HCT116 (cell line): ENCODE results near the gene TCHP. TPM values are rescaled to one million over a fixed set of nuclear protein-coding genes. Genes with fewer than 3 reads are reported as not detected.
"Not testable (repeated sequence)": the region's sequence is repeated elsewhere in the genome, so short reads cannot be mapped to it uniquely, and the experiment has no call there.

Experiments
- ATAC-seq: fragments of 200-7000 bp; cut with Tn5 transposase; 2 replicates; pipeline ENCODE4 v1.9.1; 2020; ENCODE audit warnings: mild to moderate bottlenecking, moderate library complexity
- BruUV-seq: library from RNA; stranded (reverse); fragments of 400-500 nt; replicated peaks from 2 replicates; lab custom pipeline; 2021; lab: Mats Ljungman, UMichigan
- CTCF ChIA-PET: fragments of 300-600 bp; sonication (Branson Sonifier 250); formaldehyde crosslinking; loops from one replicate; lab custom pipeline; 2021; ENCODE audit warnings: antibody characterized with exemption; lab: Charles Lee
- POLR2A ChIA-PET: fragments of 300-600, 350-600 bp; sonication (Branson Sonifier 250); formaldehyde crosslinking; loops from one replicate; lab custom pipeline; 2021; ENCODE audit warnings: antibody characterized with exemption; lab: Charles Lee
- RAD21 ChIA-PET, 2 experiments: fragments of 300-600 bp; sonication (Branson Sonifier 250); formaldehyde crosslinking; loops; one replicate each; lab custom pipeline; 2023; ENCODE audit warnings: low total read pairs in 2 of 2; ENCODE audit not compliant: uncharacterized antibody in 2 of 2, unreplicated experiment in 2 of 2, low non-redundant PET in 1 of 2; lab: Charles Lee
- DNase-seq: peaks from one replicate; pipeline ENCODE4 v3.0.0-alpha.2; 2010; ENCODE audit warnings: low read depth, low spot score
- H2AFZ ChIP-seq: fragments of 200-600 bp; shearing (Covaris generic), sonication (generic); 2 replicates; pipeline ENCODE4 v1.6.1; 2017; ENCODE audit warnings: low read depth, mixed run types, mixed read lengths, antibody characterized with exemption, low read length; ENCODE audit not compliant: poor library complexity, severe bottlenecking
- H3K27ac ChIP-seq: 2 replicates; pipeline ENCODE4 v1.5.1; 2012; ENCODE audit warnings: low read depth, low read length
- H3K27me3 ChIP-seq: fragments of 200-600 bp; sonication (generic); 2 replicates; pipeline ENCODE4 v1.6.1; 2016; ENCODE audit warnings: mixed run types, low read length, mixed read lengths; ENCODE audit not compliant: insufficient read depth
- H3K36me3 ChIP-seq, 2 experiments: fragments of 200-500 bp in 1 of 2; fragments of 200-600 bp in 1 of 2; sonication (Bioruptor generic) in 1 of 2; sonication (generic) in 1 of 2; 2 replicates each; pipeline versions ENCODE4 v1.5.1 to v1.6.1; 2014 to 2016; ENCODE audit warnings: low read length in 2 of 2, inconsistent platforms in 1 of 2, mixed read lengths in 1 of 2, mixed run types in 1 of 2; ENCODE audit not compliant: insufficient read depth in 2 of 2, control insufficient read depth in 1 of 2
- H3K4me1 ChIP-seq, 2 experiments: fragments of 200-600 bp in 1 of 2; sonication (generic) in 1 of 2; 2 replicates each; pipeline versions ENCODE4 v1.5.1 to v1.6.1; 2012 to 2017; ENCODE audit warnings: low read length in 2 of 2, inconsistent platforms in 1 of 2, mild to moderate bottlenecking in 1 of 2, mixed read lengths in 1 of 2, mixed run types in 1 of 2, moderate library complexity in 1 of 2; ENCODE audit not compliant: insufficient read depth in 2 of 2, control insufficient read depth in 1 of 2
- H3K4me2 ChIP-seq: fragments of 200-600 bp; sonication (generic); 2 replicates; pipeline ENCODE4 v1.6.1; 2017; ENCODE audit warnings: mixed run types, low read length, mixed read lengths
- H3K4me3 ChIP-seq, 2 experiments: fragments of 200-600 bp in 1 of 2; sonication (generic) in 1 of 2; replicated peaks in 1 of 2; 2 replicates each; pipeline ENCODE4 v1.5.1; 2011 to 2016; ENCODE audit warnings: low read length in 2 of 2, control low read depth in 1 of 2, low read depth in 1 of 2, mild to moderate bottlenecking in 1 of 2, mixed read lengths in 1 of 2, mixed run types in 1 of 2
- H3K79me2 ChIP-seq: fragments of 200-600 bp; sonication (generic); 2 replicates; pipeline ENCODE4 v1.6.1; 2017; ENCODE audit warnings: mild to moderate bottlenecking, mixed run types, low read length, moderate library complexity, mixed read lengths; ENCODE audit not compliant: insufficient read depth
- H3K9ac ChIP-seq: fragments of 200-600 bp; sonication (generic); 2 replicates; pipeline ENCODE4 v1.6.1; 2016; ENCODE audit warnings: low read length, mixed read lengths
- H3K9me2 ChIP-seq: fragments of 200-600 bp; sonication (generic), shearing (Covaris generic); 2 replicates; pipeline ENCODE4 v1.6.1; 2017; ENCODE audit warnings: mixed run types, mild to moderate bottlenecking, moderate library complexity; ENCODE audit not compliant: insufficient read depth
- H3K9me3 ChIP-seq, 2 experiments: fragments of 200-500 bp in 1 of 2; fragments of 200-600 bp in 1 of 2; sonication (Bioruptor generic) in 1 of 2; sonication (generic) in 1 of 2; 2 replicates each; pipeline ENCODE4 v1.6.1; 2014 to 2017; ENCODE audit warnings: low read length in 2 of 2, mixed read lengths in 2 of 2, inconsistent platforms in 1 of 2, low read depth in 1 of 2, mild to moderate bottlenecking in 1 of 2, mixed run types in 1 of 2, moderate library complexity in 1 of 2; ENCODE audit not compliant: control insufficient read depth in 1 of 2, insufficient read depth in 1 of 2
- H4K20me1 ChIP-seq: fragments of 200-600 bp; sonication (generic), shearing (Covaris generic); 2 replicates; pipeline ENCODE4 v1.6.1; 2017; ENCODE audit warnings: mixed run types, mild to moderate bottlenecking, moderate library complexity; ENCODE audit not compliant: insufficient read depth
- CEBPB ChIP-seq: IDR thresholded peaks from 2 replicates; pipeline ENCODE4 v1.6.1; 2012; ENCODE audit warnings: low read depth
- EGR1 ChIP-seq: IDR thresholded peaks from 2 replicates; pipeline ENCODE4 v1.6.1; 2012; ENCODE audit warnings: low read depth
- ELF1 ChIP-seq: IDR thresholded peaks from 2 replicates; pipeline ENCODE4 v1.6.1; 2012; ENCODE audit warnings: low read depth, borderline replicate concordance
- EZH2 ChIP-seq: fragments of 200-600 bp; sonication (generic); IDR thresholded peaks from 2 replicates; pipeline ENCODE4 v1.6.1; 2017; ENCODE audit warnings: antibody characterized with exemption, mixed run types
- JUND ChIP-seq: IDR thresholded peaks from 2 replicates; pipeline ENCODE4 v1.6.1; 2012
- RAD21 ChIP-seq: IDR thresholded peaks from 2 replicates; pipeline ENCODE4 v1.6.1; 2012; ENCODE audit warnings: low read depth, mild to moderate bottlenecking
- SIN3A ChIP-seq: IDR thresholded peaks from 2 replicates; pipeline ENCODE4 v1.6.1; 2012; ENCODE audit warnings: low read depth
- SRF ChIP-seq: IDR thresholded peaks from 2 replicates; pipeline ENCODE4 v1.6.1; 2012; ENCODE audit warnings: low read depth
- ZBTB33 ChIP-seq: IDR thresholded peaks from 2 replicates; pipeline ENCODE4 v1.6.1; 2011; ENCODE audit warnings: mild to moderate bottlenecking, low read length, moderate library complexity; ENCODE audit not compliant: insufficient replicate concordance; ENCODE audit errors: extremely low read depth
- ZNF274 ChIP-seq: fragments of 200-500 bp; sonication (Bioruptor generic); IDR thresholded peaks from 2 replicates; pipeline ENCODE4 v1.6.1; 2014; ENCODE audit warnings: mild to moderate bottlenecking, low read depth, low read length, inconsistent platforms
- intact Hi-C: fragments of 100-400 bp; cut with micrococcal nuclease; formaldehyde crosslinking; loops from 2 replicates; pipeline ENCODE4 v1.10.0; 2022
- total RNA-seq: library from RNA; stranded (reverse); gene quantifications from one replicate; pipeline ENCODE4 v1.2.1, GENCODE V29; 2021; ENCODE audit not compliant: unreplicated experiment
- TF ChIP-seq, protein P1 (sequence below): IDR thresholded peaks from 2 replicates; pipeline ENCODE4 v1.6.1; 2012; ENCODE audit warnings: low read depth
- TF ChIP-seq, protein P2 (sequence below): IDR thresholded peaks from 2 replicates; pipeline ENCODE4 v1.6.1; 2012

Gene TCHP
- total RNA-seq, 1 experiment from 2014 or later = 17.3 TPM

- RAD21 ChIA-PET, intact Hi-C loops, H3K9ac ChIP-seq, H3K4me1 ChIP-seq, H3K4me2 ChIP-seq, H3K27me3 ChIP-seq, BruUV-seq, DNase-seq, H3K4me3 ChIP-seq, H3K9me2 ChIP-seq, ATAC-seq, H3K79me2 ChIP-seq, H2AFZ ChIP-seq, POLR2A ChIA-PET, H4K20me1 ChIP-seq, H3K9me3 ChIP-seq, H3K27ac ChIP-seq: not testable (repeated sequence)
- CTCF ChIA-PET = interaction anchor here (1.4 kb wide), 1 partner anchor 75 kb away, joined by 3 read pairs; no protein-coding TSS in a partner anchor
- peaks cover 0 to 12% of the 10 kb centered on the region in 2 experiments; a peak in 2 of 4 replicates for H3K36me3 ChIP-seq
Observed at GRCh38 chr12:109929326-109929725, 29.3 kb downstream of the TCHP start.

- intact Hi-C loops = no loop called here
- Histone ChIP-seq H3K27me3 (no peaks in the 10 kb centered on the region), H3K9me3 (no peaks in the 10 kb centered on the region), H3K79me2 (no peaks in the 10 kb centered on the region), H2AFZ (no peak overlapping the region), H3K27ac (no peak overlapping the region), H3K9ac (no peak overlapping the region), H3K9me2 (no peaks in the 10 kb centered on the region), H3K4me1 (no peaks in the 10 kb centered on the region), H3K36me3 (peaks cover 0 to 12% of the 10 kb centered on the region in 2 experiments; a peak in 2 of 4 replicates), H3K4me2 (no peak overlapping the region), H4K20me1 (no peaks in the 10 kb centered on the region), H3K4me3 (no peak overlapping the region)
- CTCF ChIA-PET = no interaction called here
- DNase-seq (no peak), ATAC-seq (no peak)
- no TSS peak for BruUV-seq
- POLR2A ChIA-PET = no interaction called here
- RAD21 ChIA-PET = no interaction called here
- TF ChIP-seq ZBTB33 (no peak), ZNF274 (no peak), JUND (no peak), EZH2 (no peak), CEBPB (no peak), RAD21 (no peak), SRF (no peak), EGR1 (no peak), ELF1 (no peak), SIN3A (no peak)
- TF ChIP-seq, protein P1, sequence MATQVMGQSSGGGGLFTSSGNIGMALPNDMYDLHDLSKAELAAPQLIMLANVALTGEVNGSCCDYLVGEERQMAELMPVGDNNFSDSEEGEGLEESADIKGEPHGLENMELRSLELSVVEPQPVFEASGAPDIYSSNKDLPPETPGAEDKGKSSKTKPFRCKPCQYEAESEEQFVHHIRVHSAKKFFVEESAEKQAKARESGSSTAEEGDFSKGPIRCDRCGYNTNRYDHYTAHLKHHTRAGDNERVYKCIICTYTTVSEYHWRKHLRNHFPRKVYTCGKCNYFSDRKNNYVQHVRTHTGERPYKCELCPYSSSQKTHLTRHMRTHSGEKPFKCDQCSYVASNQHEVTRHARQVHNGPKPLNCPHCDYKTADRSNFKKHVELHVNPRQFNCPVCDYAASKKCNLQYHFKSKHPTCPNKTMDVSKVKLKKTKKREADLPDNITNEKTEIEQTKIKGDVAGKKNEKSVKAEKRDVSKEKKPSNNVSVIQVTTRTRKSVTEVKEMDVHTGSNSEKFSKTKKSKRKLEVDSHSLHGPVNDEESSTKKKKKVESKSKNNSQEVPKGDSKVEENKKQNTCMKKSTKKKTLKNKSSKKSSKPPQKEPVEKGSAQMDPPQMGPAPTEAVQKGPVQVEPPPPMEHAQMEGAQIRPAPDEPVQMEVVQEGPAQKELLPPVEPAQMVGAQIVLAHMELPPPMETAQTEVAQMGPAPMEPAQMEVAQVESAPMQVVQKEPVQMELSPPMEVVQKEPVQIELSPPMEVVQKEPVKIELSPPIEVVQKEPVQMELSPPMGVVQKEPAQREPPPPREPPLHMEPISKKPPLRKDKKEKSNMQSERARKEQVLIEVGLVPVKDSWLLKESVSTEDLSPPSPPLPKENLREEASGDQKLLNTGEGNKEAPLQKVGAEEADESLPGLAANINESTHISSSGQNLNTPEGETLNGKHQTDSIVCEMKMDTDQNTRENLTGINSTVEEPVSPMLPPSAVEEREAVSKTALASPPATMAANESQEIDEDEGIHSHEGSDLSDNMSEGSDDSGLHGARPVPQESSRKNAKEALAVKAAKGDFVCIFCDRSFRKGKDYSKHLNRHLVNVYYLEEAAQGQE = no peak
- TF ChIP-seq, protein P2, sequence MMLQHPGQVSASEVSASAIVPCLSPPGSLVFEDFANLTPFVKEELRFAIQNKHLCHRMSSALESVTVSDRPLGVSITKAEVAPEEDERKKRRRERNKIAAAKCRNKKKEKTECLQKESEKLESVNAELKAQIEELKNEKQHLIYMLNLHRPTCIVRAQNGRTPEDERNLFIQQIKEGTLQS = no peak
Observed at GRCh38 chr12:109930028-109930800, 30.1 kb downstream of the TCHP start.
